GM12872 (cell line): Measurements from ENCODE around the gene PCSK9.

ENCODE experiments used
- CTCF ChIP-seq: IDR thresholded peaks from 3 replicates; pipeline ENCODE4 v1.5.1; 2011; ENCODE audit warnings: low read depth, mild to moderate bottlenecking, low read length, moderate library complexity; ENCODE audit not compliant: insufficient read depth

Gene PCSK9

GRCh38 chr1:55048453-55049270, 9.3 kb downstream of the PCSK9 start:
- no peak for TF ChIP-seq CTCF

GRCh38 chr1:55049271-55049913, 10.0 kb downstream of the PCSK9 start:
- no peak for TF ChIP-seq CTCF

- TF ChIP-seq CTCF: no peak
Measured at GRCh38 chr1:55049914-55050278, 10.5 kb downstream of the PCSK9 start.

GRCh38 chr1:55050283-55050682, 10.9 kb downstream of the PCSK9 start:
- no peak for TF ChIP-seq CTCF

- TF ChIP-seq CTCF: no peak
Measured at GRCh38 chr1:55051169-55051568, 11.8 kb downstream of the PCSK9 start.

GRCh38 chr1:55051621-55052020, 12.3 kb downstream of the PCSK9 start:
- TF ChIP-seq CTCF: no peak

- no peak for TF ChIP-seq CTCF
Measured at GRCh38 chr1:55052221-55053142, 13.1 kb downstream of the PCSK9 start.
